ENCODE results near the gene ADRM1.

The ADRM1 gene

GRCh38 chr20:62325172-62325905 is 22.5 kb downstream of the ADRM1 start:
- no peak for DNase-seq (ENCODE audit: low spot score)

GRCh38 chr20:62326559-62326958 is 23.8 kb downstream of the ADRM1 start:
- no peak for DNase-seq (ENCODE audit: low spot score)

- no peak for DNase-seq (ENCODE audit: low spot score)
These were observed 24.3 kb downstream of the ADRM1 start for GRCh38 chr20:62326959-62327725.

DNA sequence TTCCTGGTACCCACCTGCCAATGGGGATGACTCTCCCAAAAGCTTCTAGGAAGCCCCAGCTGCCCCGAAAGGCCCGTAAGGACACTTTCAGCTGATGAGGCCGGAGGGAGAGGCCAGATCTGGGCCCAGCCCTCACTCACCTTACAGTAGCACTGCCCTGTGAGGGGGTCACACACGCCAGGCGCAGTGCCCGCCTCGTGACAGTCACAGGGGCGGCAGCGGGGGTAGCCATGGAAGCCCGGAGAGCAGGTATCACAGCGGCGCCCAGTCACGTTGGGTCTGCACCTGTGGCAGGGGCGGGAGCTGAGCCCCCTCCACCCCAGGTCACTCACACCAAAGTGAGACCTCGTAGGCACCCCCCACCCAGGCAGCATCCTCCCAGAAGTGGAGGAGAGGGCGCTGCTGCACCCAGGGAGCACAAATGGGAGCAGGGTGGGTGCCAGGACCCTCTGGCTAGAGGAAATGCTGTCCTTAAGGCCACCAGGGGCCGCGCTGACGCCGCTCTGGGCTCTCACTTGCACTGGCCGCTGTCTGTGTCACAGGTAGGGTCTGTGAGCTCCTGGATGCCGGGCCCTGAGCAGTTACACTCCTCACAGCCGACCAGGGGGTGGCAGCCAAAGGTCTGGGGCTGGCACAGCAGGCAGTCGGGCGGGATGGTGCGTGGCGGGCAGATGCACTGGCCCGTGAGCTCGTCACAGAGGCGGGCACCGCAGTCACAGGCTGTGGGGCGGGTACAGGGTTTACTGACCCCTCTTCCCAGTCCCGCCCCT is 25.1 kb downstream of the ADRM1 start:
- DNase-seq (ENCODE audit: low spot score): no peak

- DNase-seq (ENCODE audit: low spot score): no peak
These were observed 26.0 kb downstream of the ADRM1 start for GRCh38 chr20:62328684-62329388.

GRCh38 chr20:62329389-62330377 is 26.9 kb downstream of the ADRM1 start:
- no peak for DNase-seq (ENCODE audit: low spot score)

GRCh38 chr20:62330576-62331317 is 27.9 kb downstream of the ADRM1 start:
- no peak for DNase-seq (ENCODE audit: low spot score)

GRCh38 chr20:62331347-62331746 is 28.6 kb downstream of the ADRM1 start:
- no peak for DNase-seq (ENCODE audit: low spot score)

DNA sequence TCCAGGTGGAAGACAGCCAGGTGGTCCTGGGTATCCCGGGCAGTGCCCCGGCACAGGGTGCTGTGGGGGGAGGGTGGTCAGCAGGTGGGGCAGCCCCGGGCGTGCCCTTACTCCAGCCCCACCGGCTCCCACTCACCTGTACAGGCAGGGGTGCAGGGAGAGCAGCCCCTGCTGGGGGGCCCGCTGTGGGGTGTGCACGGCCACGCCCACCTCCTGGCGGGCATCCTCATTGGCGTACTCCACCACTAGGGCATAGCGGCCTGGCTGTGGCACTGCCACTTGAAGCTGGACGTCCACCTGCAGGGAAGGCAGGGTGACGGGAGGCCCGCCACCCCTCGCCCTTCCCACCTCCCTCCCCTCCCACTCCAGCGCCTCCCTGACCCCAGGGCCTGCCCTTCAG is 29.6 kb downstream of the ADRM1 start:
- DNase-seq (ENCODE audit: low spot score): no peak

- DNase-seq (ENCODE audit: low spot score): no peak
These were observed 30.4 kb downstream of the ADRM1 start for GRCh38 chr20:62332989-62333819.

- DNase-seq (ENCODE audit: low spot score): no peak
These were observed 31.2 kb downstream of the ADRM1 start for GRCh38 chr20:62333820-62334595.

DNA sequence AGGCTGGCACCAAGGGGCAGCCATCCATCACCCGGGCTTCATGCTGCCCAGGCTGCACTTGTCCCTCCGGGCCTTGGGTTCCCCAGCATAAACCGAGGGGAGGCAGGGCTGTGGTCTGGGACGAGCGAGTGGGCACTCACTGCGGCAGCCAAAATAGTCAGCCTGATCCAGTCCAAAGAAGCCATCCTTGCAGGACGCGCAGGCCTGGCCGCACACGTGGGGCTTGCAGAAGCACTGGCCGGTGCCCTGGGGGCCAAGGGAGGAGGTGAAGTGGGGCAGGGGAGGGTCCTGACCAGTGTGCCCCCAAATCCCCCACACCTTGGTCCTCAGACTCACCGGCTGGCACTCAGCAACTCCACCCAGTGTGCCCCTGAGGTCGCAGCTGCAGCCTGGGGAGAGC is 32.1 kb downstream of the ADRM1 start:
- DNase-seq (ENCODE audit: low spot score): no peak

DNA sequence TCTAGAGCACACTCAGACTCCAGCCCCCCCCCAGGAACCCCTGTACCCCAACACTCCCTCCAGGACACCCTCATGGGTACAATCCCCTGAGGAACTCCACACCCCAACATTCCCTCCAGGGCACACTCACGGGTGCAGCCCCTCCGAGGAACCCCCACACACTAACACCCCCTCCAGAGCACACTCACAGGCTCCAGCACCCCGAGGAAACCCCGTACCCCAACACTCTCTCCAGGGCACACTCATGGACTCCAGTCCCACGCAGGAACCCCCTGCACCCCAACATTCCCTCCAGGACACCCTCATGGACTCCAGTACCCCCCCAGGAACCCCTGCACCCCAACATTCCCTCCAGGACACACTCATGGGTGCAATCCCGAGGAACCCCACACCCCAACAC is 32.7 kb downstream of the ADRM1 start:
- DNase-seq (ENCODE audit: low spot score): no peak

GRCh38 chr20:62336329-62336728 is 33.5 kb downstream of the ADRM1 start:
- DNase-seq (ENCODE audit: low spot score): no peak

GRCh38 chr20:62336775-62337557 is 34.2 kb downstream of the ADRM1 start:
- DNase-seq (ENCODE audit: low spot score): no peak

DNA sequence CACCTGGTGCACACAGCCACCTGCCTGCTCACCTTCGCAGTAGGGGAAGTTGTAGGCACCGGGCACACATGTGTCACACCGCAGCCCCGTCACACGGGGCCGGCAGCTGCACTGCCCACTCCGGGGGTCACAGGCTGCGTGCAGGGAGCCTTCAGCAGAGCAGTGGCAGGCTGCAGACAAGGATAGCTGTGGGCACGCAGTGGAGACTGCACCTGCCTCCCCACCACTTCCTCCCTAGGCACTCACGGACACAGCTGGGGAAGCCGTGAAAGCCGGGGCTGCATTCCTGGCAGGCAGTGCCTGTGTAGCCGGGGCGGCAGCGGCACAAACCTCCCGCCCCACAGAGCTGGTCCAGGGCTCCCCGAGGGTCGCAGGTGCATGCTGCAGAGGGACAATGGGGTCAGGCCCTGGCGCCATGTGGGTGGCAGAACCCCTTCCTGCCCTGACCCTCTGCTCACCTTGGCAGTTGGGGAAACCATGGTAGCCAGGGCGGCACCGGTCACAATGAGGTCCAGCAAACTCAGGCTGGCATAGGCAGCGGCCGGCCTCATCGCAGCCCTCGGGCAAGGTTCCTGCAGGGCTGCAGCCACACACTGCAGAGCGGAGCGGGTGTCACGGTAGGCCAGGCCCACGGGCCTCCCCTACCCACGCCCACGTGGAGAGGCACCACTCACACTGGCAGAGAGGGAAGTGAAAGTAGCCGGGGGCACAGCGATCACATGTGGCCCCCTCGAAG is 34.9 kb downstream of the ADRM1 start:
- no peak for DNase-seq (ENCODE audit: low spot score)

DNA sequence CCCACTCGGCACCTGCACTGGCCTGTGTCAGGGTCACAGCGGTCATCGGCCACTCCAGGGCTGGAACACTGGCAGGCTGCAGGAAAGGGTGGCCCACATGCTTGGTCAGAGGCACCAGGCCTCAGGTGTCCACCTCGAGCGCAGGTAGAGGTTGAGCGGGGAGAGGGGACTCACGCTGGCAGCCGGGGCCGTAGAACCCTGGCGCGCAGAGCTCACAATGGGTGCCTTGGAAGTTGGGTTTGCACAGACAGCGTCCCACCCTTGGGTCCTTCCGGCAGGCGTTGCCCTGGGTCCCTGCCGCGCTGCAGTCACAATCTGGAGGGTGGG is 35.5 kb downstream of the ADRM1 start:
- no peak for DNase-seq (ENCODE audit: low spot score)
